ENCODE measurements around the gene UFM1. TPM values are rescaled to one million over a fixed set of nuclear protein-coding genes. Genes with fewer than 3 reads are reported as not detected.

Gene UFM1
- total RNA-seq, 6 experiments from 2014 or later: 62.9 to 75.2 (median 69.0) TPM

DNA sequence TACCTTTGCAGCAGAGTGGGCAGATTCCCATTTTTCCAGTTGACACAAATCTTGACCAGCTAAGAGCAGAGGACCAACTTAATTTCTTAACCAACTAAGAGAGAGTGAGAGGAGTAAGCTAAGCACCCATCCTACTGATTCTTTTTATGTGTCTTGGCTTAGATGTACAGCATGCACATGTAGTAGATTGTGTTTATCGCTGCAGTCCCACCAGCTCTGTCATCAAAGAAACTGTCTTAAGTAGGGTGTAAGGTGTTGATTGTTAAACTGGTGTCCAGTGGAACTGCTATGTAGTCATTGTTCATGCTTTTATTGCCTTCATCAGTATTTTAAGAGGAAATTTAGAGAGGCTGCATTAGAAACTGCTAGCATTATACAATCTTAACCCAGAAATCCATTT is 9.0 kb upstream of the UFM1 start:
- Mint-ChIP-seq H3K27ac (no peak overlapping the region), H3K9me3 (no peaks in the 10 kb centered on the region), H3K4me3 (no peak overlapping the region), H3K27me3 (ENCODE audit: insufficient read depth) (no peaks in the 10 kb centered on the region), H3K4me1 (ENCODE audit: low read depth) (no peaks in the 10 kb centered on the region), H3K36me3 (ENCODE audit: low read depth) (no peaks in the 10 kb centered on the region)
- TF ChIP-seq, protein P1, sequence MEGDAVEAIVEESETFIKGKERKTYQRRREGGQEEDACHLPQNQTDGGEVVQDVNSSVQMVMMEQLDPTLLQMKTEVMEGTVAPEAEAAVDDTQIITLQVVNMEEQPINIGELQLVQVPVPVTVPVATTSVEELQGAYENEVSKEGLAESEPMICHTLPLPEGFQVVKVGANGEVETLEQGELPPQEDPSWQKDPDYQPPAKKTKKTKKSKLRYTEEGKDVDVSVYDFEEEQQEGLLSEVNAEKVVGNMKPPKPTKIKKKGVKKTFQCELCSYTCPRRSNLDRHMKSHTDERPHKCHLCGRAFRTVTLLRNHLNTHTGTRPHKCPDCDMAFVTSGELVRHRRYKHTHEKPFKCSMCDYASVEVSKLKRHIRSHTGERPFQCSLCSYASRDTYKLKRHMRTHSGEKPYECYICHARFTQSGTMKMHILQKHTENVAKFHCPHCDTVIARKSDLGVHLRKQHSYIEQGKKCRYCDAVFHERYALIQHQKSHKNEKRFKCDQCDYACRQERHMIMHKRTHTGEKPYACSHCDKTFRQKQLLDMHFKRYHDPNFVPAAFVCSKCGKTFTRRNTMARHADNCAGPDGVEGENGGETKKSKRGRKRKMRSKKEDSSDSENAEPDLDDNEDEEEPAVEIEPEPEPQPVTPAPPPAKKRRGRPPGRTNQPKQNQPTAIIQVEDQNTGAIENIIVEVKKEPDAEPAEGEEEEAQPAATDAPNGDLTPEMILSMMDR (IDR thresholded peaks at IDR 0.05): no peak
- DNase-seq: no peak

DNA sequence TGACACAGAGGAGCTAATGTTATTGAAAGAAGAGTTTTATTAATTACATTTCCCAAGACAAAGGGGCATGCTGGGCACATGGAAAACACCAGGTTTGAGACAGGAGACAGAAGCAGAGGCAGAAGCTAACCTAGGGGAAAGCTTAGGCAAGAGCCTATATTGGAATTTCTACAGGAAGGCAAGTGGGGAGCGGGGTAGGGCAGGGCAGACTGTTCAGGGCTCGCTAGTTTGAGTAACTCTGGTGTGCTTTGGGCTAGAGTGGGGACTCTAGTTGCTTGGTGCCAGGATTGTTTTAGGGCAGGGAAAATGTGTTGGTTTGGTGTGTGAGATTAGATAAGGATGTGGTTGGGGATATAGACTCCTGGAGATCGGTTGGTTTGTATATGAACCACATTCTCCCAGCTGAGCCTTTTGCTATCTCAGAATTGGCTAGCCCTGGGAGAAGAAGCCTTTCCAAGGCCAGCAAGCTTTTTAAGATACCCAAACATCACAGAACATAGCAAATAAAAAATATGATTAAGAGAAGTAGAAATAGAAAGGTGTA is 8.4 kb upstream of the UFM1 start:
- H3K27ac Mint-ChIP-seq: no peak overlapping the region
- H3K27me3 Mint-ChIP-seq (ENCODE audit: insufficient read depth): no peaks in the 10 kb centered on the region
- H3K9me3 Mint-ChIP-seq: no peaks in the 10 kb centered on the region
- no peak for DNase-seq
- no peaks in the 10 kb centered on the region for H3K36me3 Mint-ChIP-seq (ENCODE audit: low read depth)
- H3K4me1 Mint-ChIP-seq (ENCODE audit: low read depth): peaks cover 4% of the 10 kb centered on the region
- TF ChIP-seq, protein P1 (IDR thresholded peaks at IDR 0.05): no peak
- no peak overlapping the region for H3K4me3 Mint-ChIP-seq

DNA sequence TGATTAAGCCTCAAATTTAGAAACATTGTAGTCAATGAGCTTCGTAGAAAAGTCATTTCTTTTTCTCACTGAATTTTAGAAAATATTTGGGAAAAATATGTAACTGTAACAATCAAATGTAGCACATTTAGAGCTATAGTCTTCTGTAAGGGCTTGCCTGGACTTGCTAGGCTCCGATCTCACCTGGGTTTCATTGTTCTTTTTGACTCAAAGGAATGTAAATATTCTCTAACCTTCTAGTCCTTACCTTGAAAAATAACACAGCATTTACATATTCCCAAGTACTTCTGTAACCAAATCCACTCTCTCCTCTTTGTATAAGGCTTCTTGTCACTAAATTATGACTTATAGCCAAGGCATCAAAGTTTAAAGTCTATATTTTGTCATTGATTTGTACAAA is 2.9 kb upstream of the UFM1 start:
- DNase-seq: no peak
- H3K27me3 Mint-ChIP-seq (ENCODE audit: insufficient read depth): no peaks in the 10 kb centered on the region; the same call in 1 of the 2 replicates
- H3K4me3 Mint-ChIP-seq: no peak overlapping the region
- H3K9me3 Mint-ChIP-seq: no peaks in the 10 kb centered on the region
- peaks cover 21% of the 10 kb centered on the region for H3K36me3 Mint-ChIP-seq (ENCODE audit: low read depth)
- H3K4me1 Mint-ChIP-seq (ENCODE audit: low read depth): peaks cover 31% of the 10 kb centered on the region
- TF ChIP-seq, protein P1 (IDR thresholded peaks at IDR 0.05): no peak
- no peak overlapping the region for H3K27ac Mint-ChIP-seq

DNA sequence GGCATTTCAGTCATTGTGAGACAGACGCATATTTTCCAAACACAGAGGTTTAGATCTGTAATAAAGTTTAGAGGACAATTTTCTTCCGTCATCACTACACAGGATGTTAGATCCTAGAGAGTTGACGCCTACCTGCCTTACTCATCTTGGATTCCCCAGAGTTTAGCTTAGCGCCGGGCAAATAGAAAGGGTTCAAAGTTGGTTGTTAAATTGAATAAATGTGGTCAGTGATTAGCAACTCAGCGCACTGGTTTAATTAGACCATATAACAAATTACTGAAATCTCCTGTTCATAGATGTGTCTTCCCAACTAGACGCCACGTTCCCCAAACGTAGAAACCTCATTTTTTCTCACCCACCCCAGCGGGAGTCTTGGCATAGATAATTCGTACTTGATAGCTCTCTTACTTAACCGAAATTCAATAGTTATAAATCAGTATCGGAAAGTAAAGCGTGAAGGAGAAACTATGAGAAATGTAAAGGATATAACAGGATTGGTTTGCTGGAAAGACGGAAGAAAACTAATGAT is 726 bp upstream of the UFM1 start:
- peak; percentile 27 for DNase-seq
- Mint-ChIP-seq H3K4me3 (peak overlapping the region; percentile 100), H3K9me3 (no peaks in the 10 kb centered on the region), H3K36me3 (ENCODE audit: low read depth) (peaks cover 23% of the 10 kb centered on the region), H3K4me1 (ENCODE audit: low read depth) (peaks cover 31% of the 10 kb centered on the region), H3K27ac (peak overlapping the region; percentile 99), H3K27me3 (ENCODE audit: insufficient read depth) (no peaks in the 10 kb centered on the region; the same call in 1 of the 2 replicates)
- TF ChIP-seq, protein P1 (IDR thresholded peaks at IDR 0.05): no peak

DNA sequence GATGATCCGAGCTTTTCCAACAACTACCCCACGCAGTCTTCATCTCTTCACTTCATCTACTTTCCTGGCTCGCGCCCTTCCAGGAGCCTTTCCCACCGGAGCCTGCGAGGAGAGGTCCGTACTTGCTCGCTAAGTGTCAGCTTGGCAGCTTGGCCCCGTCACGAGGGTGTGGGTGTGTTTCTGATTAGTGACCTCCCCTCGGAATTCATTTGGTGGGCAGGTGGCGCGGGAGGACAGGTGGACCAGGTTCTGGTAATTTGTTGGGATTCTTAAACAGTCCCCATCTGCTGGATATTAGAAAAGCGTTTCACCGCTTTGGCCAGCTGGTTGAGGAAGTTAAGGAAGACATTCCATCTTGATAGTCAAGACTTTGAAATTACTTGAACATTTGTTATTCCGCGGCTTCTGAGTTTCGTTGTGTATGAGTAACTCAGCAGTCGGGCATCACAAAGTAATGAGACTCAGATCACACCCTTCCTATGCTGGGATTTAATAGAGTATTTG is 515 bp downstream of the UFM1 start:
- H3K27ac Mint-ChIP-seq: peak overlapping the region; percentile 99
- peak overlapping the region; percentile 100 for H3K4me3 Mint-ChIP-seq
- no peaks in the 10 kb centered on the region for H3K9me3 Mint-ChIP-seq
- H3K27me3 Mint-ChIP-seq (ENCODE audit: insufficient read depth): no peaks in the 10 kb centered on the region; the same call in 1 of the 2 replicates
- H3K4me1 Mint-ChIP-seq (ENCODE audit: low read depth): peaks cover 31% of the 10 kb centered on the region
- peak; percentile 20 for DNase-seq
- TF ChIP-seq, protein P1 (IDR thresholded peaks at IDR 0.05): no peak
- H3K36me3 Mint-ChIP-seq (ENCODE audit: low read depth): peaks cover 27% of the 10 kb centered on the region

Measured in HFFc6 (cell line).